Vagina (tissue), 2 donors: ENCODE results near the gene CHRD. TPM values are rescaled to one million over a fixed set of nuclear protein-coding genes. Genes with fewer than 3 reads are reported as not detected.

ENCODE experiments used
- DNase-seq, 2 donors: peaks; one replicate each; pipeline ENCODE4 v3.0.0-alpha.2; 2017; ENCODE audit errors: extremely low spot score in 2 of 2
- H3K27ac ChIP-seq: fragments of 200-600 bp; sonication (generic); one replicate; pipeline ENCODE4 v1.5.1; 2019
- H3K27me3 ChIP-seq: fragments of 200-600 bp; sonication (generic); one replicate; pipeline ENCODE4 v1.5.1; 2019
- H3K36me3 ChIP-seq, 2 donors: fragments of 200-600 bp; sonication (generic); one replicate each; pipeline ENCODE4 v1.5.1; 2017 to 2019
- H3K4me1 ChIP-seq: fragments of 200-600 bp; sonication (generic); one replicate; pipeline ENCODE4 v1.5.1; 2019
- H3K4me3 ChIP-seq, 2 donors: fragments of 200-600 bp; sonication (generic); 1 replicate in 1 of 2; 2 replicates in 1 of 2; pipeline ENCODE4 v1.5.1; 2016 to 2019
- H3K9me3 ChIP-seq: fragments of 200-600 bp; sonication (generic); one replicate; pipeline ENCODE4 v1.5.1; 2019
- CTCF ChIP-seq, 3 experiments: fragments of 450-650 bp in 2 of 3; fragments of 200-600 bp in 1 of 3; sonication (generic) in 1 of 3; IDR thresholded peaks; one replicate each; pipeline ENCODE4 v1.5.1; 2017 to 2019; ENCODE audit warnings: antibody characterized with exemption in 3 of 3, mild to moderate bottlenecking in 2 of 3, moderate library complexity in 2 of 3
- POLR2A ChIP-seq, 2 donors: fragments of 450-650 bp; IDR thresholded peaks; one replicate each; pipeline ENCODE4 v1.6.1; 2017; ENCODE audit warnings: antibody characterized with exemption in 2 of 2, mild to moderate bottlenecking in 2 of 2, moderate library complexity in 2 of 2
- POLR2AphosphoS5 ChIP-seq, 2 donors: sonication (generic); formaldehyde crosslinking; IDR thresholded peaks; one replicate each; pipeline ENCODE4 v1.9.0; 2017; ENCODE audit warnings: antibody characterized with exemption in 2 of 2, mild to moderate bottlenecking in 2 of 2, low read depth in 1 of 2; ENCODE audit not compliant: insufficient read depth in 1 of 2
- intact Hi-C: fragments of 100-400 bp; cut with DNase I; formaldehyde crosslinking; loops from one replicate; pipeline ENCODE4 v1.15.1; 2023
- total RNA-seq: library from RNA; depleted of rRNA; stranded (reverse); fragments of >200 nt; gene quantifications from one replicate; pipeline ENCODE4 v1.2.3, GENCODE V29; 2016

CHRD gene
- total RNA-seq, 1 donor from 2014 or later: 32.7 TPM

GRCh38 chr3:184382326-184383032, 2.6 kb downstream of the CHRD start:
- Histone ChIP-seq H3K27ac (peak overlapping the region; percentile 68), H3K27me3 (no peaks in the 10 kb centered on the region), H3K4me1 (peaks cover 28% of the 10 kb centered on the region), H3K9me3 (no peaks in the 10 kb centered on the region), H3K4me3 (no peak overlapping the region), H3K36me3 (peaks cover 0 to 3% of the 10 kb centered on the region in 2 donors)
- no peak for DNase-seq
- intact Hi-C loops: no loop called here
- TF ChIP-seq POLR2A (IDR thresholded peaks at IDR 0.05) (no peak), POLR2AphosphoS5 (IDR thresholded peaks at IDR 0.05; ENCODE audit: insufficient read depth in 1 of 2, low read depth in 1 of 2) (no peak), CTCF (IDR thresholded peaks at IDR 0.05) (no peak)

GRCh38 chr3:184383033-184383740, 3.3 kb downstream of the CHRD start:
- Histone ChIP-seq H3K27ac (no peak overlapping the region), H3K36me3 (peaks cover 0 to 3% of the 10 kb centered on the region in 2 donors), H3K4me1 (peaks cover 23% of the 10 kb centered on the region), H3K27me3 (no peaks in the 10 kb centered on the region), H3K4me3 (no peak overlapping the region), H3K9me3 (no peaks in the 10 kb centered on the region)
- DNase-seq: no peak
- TF ChIP-seq POLR2AphosphoS5 (IDR thresholded peaks at IDR 0.05; ENCODE audit: insufficient read depth in 1 of 2, low read depth in 1 of 2) (no peak), CTCF (IDR thresholded peaks at IDR 0.05) (no peak), POLR2A (IDR thresholded peaks at IDR 0.05) (no peak)
- intact Hi-C loops: no loop called here

GRCh38 chr3:184384342-184384741, 4.5 kb downstream of the CHRD start:
- no peak for DNase-seq
- Histone ChIP-seq H3K27ac (no peak overlapping the region), H3K36me3 (peaks cover 0 to 3% of the 10 kb centered on the region in 2 donors), H3K4me3 (no peak overlapping the region), H3K27me3 (no peaks in the 10 kb centered on the region), H3K4me1 (peaks cover 13% of the 10 kb centered on the region), H3K9me3 (no peaks in the 10 kb centered on the region)
- intact Hi-C loops: no loop called here
- TF ChIP-seq CTCF (IDR thresholded peaks at IDR 0.05) (no peak), POLR2A (IDR thresholded peaks at IDR 0.05) (no peak), POLR2AphosphoS5 (IDR thresholded peaks at IDR 0.05; ENCODE audit: insufficient read depth in 1 of 2, low read depth in 1 of 2) (no peak)

- H3K27ac ChIP-seq: no peak overlapping the region
- H3K36me3 ChIP-seq: peaks cover 0 to 3% of the 10 kb centered on the region in 2 donors
- no peak for DNase-seq
- H3K9me3 ChIP-seq: no peaks in the 10 kb centered on the region
- intact Hi-C loops: no loop called here
- no peak for TF ChIP-seq POLR2A (IDR thresholded peaks at IDR 0.05)
- TF ChIP-seq POLR2AphosphoS5 (IDR thresholded peaks at IDR 0.05; ENCODE audit: insufficient read depth in 1 of 2, low read depth in 1 of 2): no peak
- TF ChIP-seq CTCF (IDR thresholded peaks at IDR 0.05): no peak
- H3K4me1 ChIP-seq: peaks cover 13% of the 10 kb centered on the region
- H3K27me3 ChIP-seq: no peaks in the 10 kb centered on the region
- H3K4me3 ChIP-seq: no peak overlapping the region
Observed at GRCh38 chr3:184384856-184385422, 5.1 kb downstream of the CHRD start.
